Measurements from ENCODE around the gene EP300. TPM values are rescaled to one million over a fixed set of nuclear protein-coding genes. Genes with fewer than 3 reads are reported as not detected.

Gene EP300
- total RNA-seq, 1 experiment from 2014 or later = 17.8 TPM

- CTCF ChIA-PET = no interaction called here
- Histone ChIP-seq H3K9me3 (ENCODE audit: low read length) (no peaks in the 10 kb centered on the region), H3K36me3 (ENCODE audit: low read depth, low read length) (no peaks in the 10 kb centered on the region), H3K79me2 (ENCODE audit: low read length) (peaks cover 24% of the 10 kb centered on the region), H3K27me3 (ENCODE audit: low read length) (no peaks in the 10 kb centered on the region), H3K4me1 (ENCODE audit: insufficient read depth, low read length) (no peaks in the 10 kb centered on the region), H3K9ac (ENCODE audit: low read length) (no peak overlapping the region), H4K20me1 (ENCODE audit: low read length) (no peaks in the 10 kb centered on the region), H3F3A (ENCODE audit: low read length, unreplicated experiment) (no peaks in the 10 kb centered on the region), H2AFZ (ENCODE audit: low read length) (no peak overlapping the region; the same call in 1 of the 2 replicates), H3K4me2 (ENCODE audit: low read length) (no peak overlapping the region), H3K9me2 (replicated peaks; ENCODE audit: low read length) (no peaks in the 10 kb centered on the region), H3K4me3 (ENCODE audit: low read length) (no peak overlapping the region), H3K27ac (ENCODE audit: low read length) (no peak overlapping the region)
- DNase-seq (no peak), ATAC-seq (no peak)
- intact Hi-C loops (cut with micrococcal nuclease) = no loop called here
- no TSS peak for BruUV-seq (replicated peaks)
- POLR2A ChIA-PET (ENCODE audit: unreplicated experiment) = no interaction called here
- TF ChIP-seq CTCF (conservative IDR thresholded peaks at IDR 0.05; ENCODE audit: low read depth, low read length) (no peak), EZH2 (IDR thresholded peaks at IDR 0.05; ENCODE audit: low read length, unreplicated experiment) (no peak), EZH2phosphoT487 (IDR thresholded peaks at IDR 0.05; ENCODE audit: borderline replicate concordance, low read length) (no peak)
These were observed 111.7 kb downstream of the EP300 start for GRCh38 chr22:41204066-41204465.

DNA sequence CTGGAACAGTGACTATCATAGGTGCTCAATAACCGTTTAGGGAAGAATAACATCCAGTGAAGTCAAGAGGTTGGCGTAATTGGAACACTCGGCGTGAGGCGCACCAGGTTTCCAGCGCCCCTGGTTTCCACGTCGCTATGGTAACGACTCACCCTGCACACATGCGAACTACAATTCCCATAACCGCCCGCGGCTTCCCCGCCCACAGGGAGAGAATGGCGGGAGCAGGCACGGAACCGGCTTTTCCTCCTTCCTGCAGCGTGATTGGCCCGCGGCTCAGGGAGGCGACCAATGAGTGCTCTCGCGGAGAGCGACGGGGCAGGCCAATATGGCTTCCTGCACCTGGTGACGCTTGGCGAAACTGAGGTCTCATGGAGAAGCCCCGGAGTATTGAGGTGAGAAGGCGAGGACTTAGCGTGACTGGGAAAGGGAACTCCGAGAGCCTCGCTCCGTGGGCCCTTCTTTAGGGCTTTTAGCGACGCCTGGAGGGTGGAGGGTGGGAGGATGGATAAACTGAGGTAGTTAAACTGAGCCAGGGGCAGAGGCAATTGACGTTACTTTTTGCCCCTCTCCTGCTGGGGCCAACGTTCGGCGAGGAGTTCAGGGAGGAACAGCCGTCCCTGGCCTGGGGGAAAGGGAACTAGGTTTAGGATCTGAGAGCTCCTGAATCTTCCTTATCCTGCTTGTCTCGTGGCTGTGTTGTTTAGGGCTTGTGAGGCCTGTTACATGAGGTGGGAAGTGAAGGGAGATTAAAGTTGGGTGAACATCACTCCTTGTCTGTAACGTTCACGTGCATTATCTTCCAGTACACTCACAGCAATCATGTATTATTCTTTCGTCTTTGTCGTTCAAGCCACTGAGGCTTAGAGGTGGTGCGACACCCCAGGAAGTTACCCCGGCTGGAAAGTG is 112.9 kb downstream of the EP300 start, which contains the start of gene L3MBTL2:
L3MBTL2 (plus strand) TSS at position 321 of the 909 bp plus-strand sequence; CDS start at position 372, 51 bp downstream.
- no peak for TF ChIP-seq EZH2 (IDR thresholded peaks at IDR 0.05; ENCODE audit: low read length, unreplicated experiment)
- no peak for TF ChIP-seq EZH2phosphoT487 (IDR thresholded peaks at IDR 0.05; ENCODE audit: borderline replicate concordance, low read length)
- TF ChIP-seq CTCF (conservative IDR thresholded peaks at IDR 0.05; ENCODE audit: low read depth, low read length) = no peak
- Histone ChIP-seq H2AFZ (ENCODE audit: low read length) (peak within 1 kb of the TSS; percentile 86), H3K27me3 (ENCODE audit: low read length) (no peaks in the 10 kb centered on the region), H3K79me2 (ENCODE audit: low read length) (peaks cover 24% of the 10 kb centered on the region), H3K36me3 (ENCODE audit: low read depth, low read length) (no peaks in the 10 kb centered on the region), H3F3A (ENCODE audit: low read length, unreplicated experiment) (no peaks in the 10 kb centered on the region), H3K9me2 (replicated peaks; ENCODE audit: low read length) (no peaks in the 10 kb centered on the region), H4K20me1 (ENCODE audit: low read length) (no peaks in the 10 kb centered on the region), H3K9ac (ENCODE audit: low read length) (peak within 1 kb of the TSS; percentile 93), H3K4me3 (ENCODE audit: low read length) (peak within 1 kb of the TSS; percentile 89), H3K9me3 (ENCODE audit: low read length) (no peaks in the 10 kb centered on the region), H3K4me1 (ENCODE audit: insufficient read depth, low read length) (no peaks in the 10 kb centered on the region), H3K4me2 (ENCODE audit: low read length) (peak within 1 kb of the TSS; percentile 88), H3K27ac (ENCODE audit: low read length) (peak within 1 kb of the TSS; percentile 40)
- TSS peak; percentile 84 for BruUV-seq (replicated peaks)
- ChIA-PET CTCF (no interaction called here), POLR2A (ENCODE audit: unreplicated experiment) (no interaction called here)
- peak; percentile 95 for DNase-seq
- intact Hi-C loops (cut with micrococcal nuclease) = no loop called here
- ATAC-seq = peak; percentile 100

- H3K4me3 ChIP-seq (ENCODE audit: low read length) = no peak overlapping the region
- no peaks in the 10 kb centered on the region for H3K27me3 ChIP-seq (ENCODE audit: low read length)
- H3K79me2 ChIP-seq (ENCODE audit: low read length) = peaks cover 24% of the 10 kb centered on the region
- H3F3A ChIP-seq (ENCODE audit: low read length, unreplicated experiment) = no peaks in the 10 kb centered on the region
- intact Hi-C loops (cut with micrococcal nuclease) = no loop called here
- CTCF ChIA-PET = no interaction called here
- H3K9me3 ChIP-seq (ENCODE audit: low read length) = no peaks in the 10 kb centered on the region
- H3K4me2 ChIP-seq (ENCODE audit: low read length) = no peak overlapping the region
- no peak overlapping the region for H3K9ac ChIP-seq (ENCODE audit: low read length)
- DNase-seq = no peak
- TF ChIP-seq EZH2 (IDR thresholded peaks at IDR 0.05; ENCODE audit: low read length, unreplicated experiment) (no peak), CTCF (conservative IDR thresholded peaks at IDR 0.05; ENCODE audit: low read depth, low read length) (no peak), EZH2phosphoT487 (IDR thresholded peaks at IDR 0.05; ENCODE audit: borderline replicate concordance, low read length) (no peak)
- TSS peak; percentile 14 for BruUV-seq (replicated peaks)
- no peaks in the 10 kb centered on the region for H3K9me2 ChIP-seq (replicated peaks; ENCODE audit: low read length)
- no peaks in the 10 kb centered on the region for H4K20me1 ChIP-seq (ENCODE audit: low read length)
- 0 out of 2 replicates have a peak, but pooled peaks cover 3% of the 10 kb centered on the region for H3K36me3 ChIP-seq (ENCODE audit: low read depth, low read length)
- no peak for ATAC-seq
- POLR2A ChIA-PET (ENCODE audit: unreplicated experiment) = no interaction called here
- no peaks in the 10 kb centered on the region for H3K4me1 ChIP-seq (ENCODE audit: insufficient read depth, low read length)
- no peak overlapping the region for H2AFZ ChIP-seq (ENCODE audit: low read length)
- H3K27ac ChIP-seq (ENCODE audit: low read length) = no peak overlapping the region
These were observed 114.3 kb downstream of the EP300 start for GRCh38 chr22:41206719-41207118.
